ENCODE results near the gene REG4.

DNA sequence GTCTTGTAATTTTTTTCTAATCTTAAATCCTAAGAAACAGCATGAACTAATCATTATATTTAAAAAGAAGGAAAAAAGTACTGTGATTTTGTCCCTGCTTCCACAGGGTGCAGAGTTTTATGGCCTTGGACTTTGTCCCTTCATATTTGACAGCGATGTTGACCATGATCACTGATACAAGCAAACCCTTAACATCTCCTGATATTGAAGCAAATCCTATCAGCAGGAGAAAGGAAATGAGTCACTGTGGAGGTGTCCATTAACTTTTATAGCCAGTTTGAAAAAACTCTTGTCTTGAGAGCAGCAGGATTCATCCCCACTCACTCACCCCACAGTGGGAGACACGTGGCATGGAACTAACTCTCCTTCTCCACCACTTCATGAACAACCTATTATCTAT lies 5.1 kb upstream of the REG4 start:
- TF ChIP-seq POLR2A (IDR thresholded peaks at IDR 0.05) (no peak), POLR2AphosphoS5 (IDR thresholded peaks at IDR 0.05) (no peak), EP300 (IDR thresholded peaks at IDR 0.05) (no peak)
- TF ChIP-seq, protein P1, sequence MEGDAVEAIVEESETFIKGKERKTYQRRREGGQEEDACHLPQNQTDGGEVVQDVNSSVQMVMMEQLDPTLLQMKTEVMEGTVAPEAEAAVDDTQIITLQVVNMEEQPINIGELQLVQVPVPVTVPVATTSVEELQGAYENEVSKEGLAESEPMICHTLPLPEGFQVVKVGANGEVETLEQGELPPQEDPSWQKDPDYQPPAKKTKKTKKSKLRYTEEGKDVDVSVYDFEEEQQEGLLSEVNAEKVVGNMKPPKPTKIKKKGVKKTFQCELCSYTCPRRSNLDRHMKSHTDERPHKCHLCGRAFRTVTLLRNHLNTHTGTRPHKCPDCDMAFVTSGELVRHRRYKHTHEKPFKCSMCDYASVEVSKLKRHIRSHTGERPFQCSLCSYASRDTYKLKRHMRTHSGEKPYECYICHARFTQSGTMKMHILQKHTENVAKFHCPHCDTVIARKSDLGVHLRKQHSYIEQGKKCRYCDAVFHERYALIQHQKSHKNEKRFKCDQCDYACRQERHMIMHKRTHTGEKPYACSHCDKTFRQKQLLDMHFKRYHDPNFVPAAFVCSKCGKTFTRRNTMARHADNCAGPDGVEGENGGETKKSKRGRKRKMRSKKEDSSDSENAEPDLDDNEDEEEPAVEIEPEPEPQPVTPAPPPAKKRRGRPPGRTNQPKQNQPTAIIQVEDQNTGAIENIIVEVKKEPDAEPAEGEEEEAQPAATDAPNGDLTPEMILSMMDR (IDR thresholded peaks at IDR 0.05), result no peak
